Duodenal mucosa (tissue), 2 donors: ENCODE results near the gene MLLT3.

Experiments
- H3K27ac ChIP-seq: one replicate; pipeline ENCODE4 v1.7.0; 2013; ENCODE audit warnings: low read depth, low read length
- H3K27me3 ChIP-seq, 2 donors: one replicate each; pipeline ENCODE4 v1.7.0; 2013; ENCODE audit warnings: low read length in 2 of 2, control low read depth in 1 of 2; ENCODE audit not compliant: insufficient read depth in 2 of 2, control insufficient read depth in 1 of 2
- H3K36me3 ChIP-seq, 2 donors: one replicate each; pipeline ENCODE4 v1.7.0; 2013; ENCODE audit warnings: low read length in 2 of 2, control low read depth in 1 of 2; ENCODE audit not compliant: insufficient read depth in 2 of 2, control insufficient read depth in 1 of 2
- H3K4me1 ChIP-seq, 2 donors: one replicate each; pipeline ENCODE4 v1.7.0; 2013; ENCODE audit warnings: low read length in 2 of 2, control low read depth in 1 of 2; ENCODE audit not compliant: insufficient read depth in 2 of 2, control insufficient read depth in 1 of 2
- H3K4me3 ChIP-seq, 2 donors: one replicate each; pipeline ENCODE4 v1.7.0; 2013; ENCODE audit warnings: low read length in 2 of 2, low read depth in 1 of 2
- H3K9ac ChIP-seq, 2 donors: one replicate each; pipeline ENCODE4 v1.7.0; 2013; ENCODE audit warnings: low read length in 2 of 2, low read depth in 1 of 2
- H3K9me3 ChIP-seq, 2 donors: one replicate each; pipeline ENCODE4 v1.7.0; 2013; ENCODE audit warnings: low read length in 2 of 2, control low read depth in 1 of 2; ENCODE audit not compliant: control insufficient read depth in 1 of 2

The MLLT3 gene

DNA sequence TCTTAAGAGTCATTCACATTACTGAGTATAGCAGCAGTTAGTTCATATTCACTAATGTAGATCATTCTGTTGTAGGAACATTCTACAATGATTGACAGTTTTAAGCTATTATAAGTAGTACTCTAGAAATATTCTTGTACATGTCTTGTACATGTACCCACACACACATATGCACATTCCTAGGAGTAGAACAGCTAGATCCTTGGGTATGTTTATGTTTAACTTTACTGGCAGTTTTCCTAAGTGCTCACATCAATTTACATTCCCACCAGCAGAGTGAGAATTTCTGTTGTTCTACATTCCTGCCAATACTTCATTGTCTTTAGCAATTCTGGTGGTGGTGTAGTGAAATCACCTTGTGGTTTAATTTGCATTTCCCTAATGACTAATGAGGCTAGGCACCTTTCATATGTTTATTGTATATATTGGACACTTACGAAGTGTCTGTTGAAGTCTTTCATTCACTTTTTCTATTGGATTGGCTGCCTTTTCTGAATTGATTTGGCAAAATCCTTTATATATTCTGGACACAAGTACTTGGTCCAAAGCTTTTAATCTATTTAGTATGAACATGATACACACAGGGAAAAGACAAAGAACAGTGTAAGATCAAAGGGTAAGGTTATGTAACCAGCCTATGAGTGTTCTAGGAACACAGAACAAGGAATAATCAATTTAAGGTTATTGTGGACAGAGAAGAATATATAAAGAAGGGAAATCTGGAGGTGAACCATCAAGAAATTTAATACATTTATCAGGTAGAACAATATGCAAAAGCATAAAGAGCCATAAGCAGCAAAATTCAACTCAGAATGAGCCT is 95.6 kb downstream of the MLLT3 start:
- H3K27ac ChIP-seq = no peak overlapping the region

DNA sequence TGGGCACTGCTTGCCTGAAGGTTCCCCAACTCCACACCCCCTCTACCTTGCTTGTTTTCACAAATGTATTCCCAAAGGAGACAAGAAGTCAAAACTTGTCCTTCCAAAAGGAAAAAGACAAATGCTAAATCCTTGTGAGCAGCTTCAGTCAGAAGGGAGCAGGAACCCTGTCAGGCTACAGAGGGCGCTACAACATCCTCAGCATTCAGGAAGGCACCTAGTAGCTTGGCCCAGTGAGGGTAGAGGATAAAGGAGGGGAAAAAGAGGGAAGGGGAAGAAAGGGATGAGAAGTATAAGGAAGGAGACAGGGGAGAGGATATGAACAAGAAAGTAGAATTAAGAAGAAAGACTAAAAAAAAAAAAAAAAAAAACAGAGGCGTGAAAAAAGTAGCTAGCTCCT is 97.5 kb downstream of the MLLT3 start:
- Histone ChIP-seq H3K27me3 (no peaks in the 10 kb centered on the region), H3K9me3 (no peaks in the 10 kb centered on the region)

More for the DNA sequence above, 95.6 kb downstream of the MLLT3 start:
- Histone ChIP-seq H3K4me1 (peaks cover 8 to 15% of the 10 kb centered on the region in 2 donors), H3K27me3 (no peaks in the 10 kb centered on the region), H3K9me3 (no peaks in the 10 kb centered on the region), H3K9ac (no peak overlapping the region), H3K36me3 (no peaks in the 10 kb centered on the region), H3K4me3 (no peak overlapping the region)

DNA sequence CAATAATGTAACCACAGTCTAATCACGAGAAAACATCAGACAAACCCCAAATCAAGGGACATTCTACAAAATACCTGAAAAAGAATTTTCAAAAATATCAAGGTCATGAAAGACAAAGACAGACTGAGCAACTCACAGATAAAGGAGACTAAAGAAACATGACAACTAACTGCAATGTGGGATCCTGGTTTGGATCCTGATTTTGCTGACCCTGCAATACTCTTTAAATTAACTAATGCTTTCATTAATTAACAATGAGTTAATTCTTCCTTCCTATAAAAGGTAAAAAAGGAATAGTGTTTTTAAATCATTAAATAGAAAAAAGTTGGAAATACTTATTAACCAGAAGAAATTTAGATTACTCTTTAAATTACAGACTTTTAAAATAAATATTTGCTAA is 103.6 kb downstream of the MLLT3 start:
- no peaks in the 10 kb centered on the region for H3K9me3 ChIP-seq
- H3K4me3 ChIP-seq = no peak overlapping the region
- H3K27ac ChIP-seq = no peak overlapping the region
- H3K36me3 ChIP-seq = no peaks in the 10 kb centered on the region
- H3K9ac ChIP-seq = no peak overlapping the region
- H3K4me1 ChIP-seq = peaks cover 0 to 7% of the 10 kb centered on the region in 2 donors
- H3K27me3 ChIP-seq = no peaks in the 10 kb centered on the region

More for the DNA sequence above, 97.5 kb downstream of the MLLT3 start:
- Histone ChIP-seq H3K4me1 (peaks cover 8 to 15% of the 10 kb centered on the region in 2 donors), H3K9ac (no peak overlapping the region), H3K27ac (no peak overlapping the region), H3K4me3 (no peak overlapping the region), H3K36me3 (no peaks in the 10 kb centered on the region)

DNA sequence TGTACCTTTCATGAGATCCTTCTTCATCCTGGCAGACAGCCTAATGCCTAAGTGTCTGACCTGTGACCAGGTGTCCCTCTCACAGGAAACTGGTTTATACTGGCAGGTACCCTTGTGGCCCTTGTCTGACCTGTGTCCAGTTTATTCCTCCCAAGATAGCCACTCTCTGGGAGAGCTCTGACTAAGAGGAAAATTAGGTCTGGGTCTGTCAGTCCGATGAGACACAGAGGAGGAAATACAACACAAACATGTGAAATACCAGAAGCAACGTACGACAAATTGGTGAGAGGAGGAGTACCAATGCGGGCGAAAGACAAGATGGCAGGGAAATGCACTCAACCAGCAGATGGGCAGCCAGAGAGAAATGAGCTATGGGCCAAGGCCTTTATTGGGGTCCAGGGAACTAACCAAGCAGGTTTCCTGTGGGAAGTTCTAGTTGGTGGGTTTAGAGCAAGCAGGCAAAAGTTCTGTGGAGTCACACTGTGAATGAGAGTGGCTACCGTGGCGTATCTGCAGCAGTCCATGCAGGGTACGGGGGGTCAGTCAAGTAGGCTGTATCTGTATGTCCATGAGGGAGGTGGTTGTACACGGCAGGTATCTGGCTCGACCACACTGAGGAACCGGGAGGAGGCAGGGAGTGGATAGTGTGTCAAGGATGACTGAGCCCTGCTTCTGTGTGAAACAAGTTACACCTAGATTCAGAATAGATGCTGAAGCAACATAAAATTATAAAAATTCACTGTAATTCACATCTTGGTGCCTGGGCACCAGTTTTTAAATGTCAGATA is 109.0 kb downstream of the MLLT3 start:
- H3K27me3 ChIP-seq = no peaks in the 10 kb centered on the region
- H3K36me3 ChIP-seq = no peaks in the 10 kb centered on the region
- no peak overlapping the region for H3K27ac ChIP-seq
- no peaks in the 10 kb centered on the region for H3K9me3 ChIP-seq
- H3K9ac ChIP-seq = no peak overlapping the region
- H3K4me1 ChIP-seq = peaks cover 12 to 34% of the 10 kb centered on the region in 2 donors
- H3K4me3 ChIP-seq = no peak overlapping the region

DNA sequence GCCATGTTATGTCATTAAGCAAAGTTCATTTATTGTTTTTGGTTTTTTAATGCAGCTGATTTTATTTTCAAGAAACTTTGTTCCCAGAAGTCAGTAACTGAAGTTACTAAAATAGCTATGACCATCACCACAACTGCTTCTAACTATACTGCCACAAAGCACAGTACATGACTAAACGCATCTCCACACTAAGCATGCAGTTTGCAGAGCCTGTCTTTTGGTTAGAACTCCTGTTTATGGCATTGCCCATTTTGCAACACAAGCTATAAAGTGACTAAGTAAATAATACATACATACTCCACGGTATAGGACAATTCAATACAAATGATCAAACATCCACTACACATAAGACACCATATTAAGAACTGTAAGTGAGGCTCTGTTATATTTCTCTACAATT is 109.7 kb downstream of the MLLT3 start:
- no peak overlapping the region for H3K27ac ChIP-seq

DNA sequence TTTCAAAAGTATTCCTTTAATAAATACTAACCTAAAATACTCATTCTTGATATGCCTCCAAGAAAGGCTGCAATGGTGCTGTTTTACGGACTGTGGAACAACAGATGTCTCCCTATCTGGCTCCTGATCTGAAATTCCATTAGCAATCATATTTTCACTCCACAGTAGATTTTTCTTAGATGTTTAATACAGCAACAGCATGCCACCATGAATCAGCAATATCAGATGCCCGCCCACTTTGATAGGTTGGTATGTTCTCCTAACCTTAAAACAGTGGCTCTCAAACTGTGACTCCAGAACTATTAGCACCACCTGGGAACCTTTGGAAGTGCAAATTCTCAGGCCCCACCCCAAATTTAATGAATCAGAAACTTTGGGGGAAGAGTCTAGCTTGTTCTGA is 110.2 kb downstream of the MLLT3 start:
- Histone ChIP-seq H3K4me1 (peaks cover 12 to 38% of the 10 kb centered on the region in 2 donors), H3K9me3 (no peaks in the 10 kb centered on the region), H3K27ac (no peak overlapping the region), H3K27me3 (no peaks in the 10 kb centered on the region), H3K36me3 (no peaks in the 10 kb centered on the region), H3K4me3 (no peak overlapping the region), H3K9ac (no peak overlapping the region)

More for the DNA sequence above, 109.7 kb downstream of the MLLT3 start:
- no peak overlapping the region for H3K9ac ChIP-seq
- H3K27me3 ChIP-seq = no peaks in the 10 kb centered on the region
- peaks cover 12 to 38% of the 10 kb centered on the region in 2 donors for H3K4me1 ChIP-seq
- no peaks in the 10 kb centered on the region for H3K36me3 ChIP-seq
- H3K4me3 ChIP-seq = no peak overlapping the region
- no peaks in the 10 kb centered on the region for H3K9me3 ChIP-seq

DNA sequence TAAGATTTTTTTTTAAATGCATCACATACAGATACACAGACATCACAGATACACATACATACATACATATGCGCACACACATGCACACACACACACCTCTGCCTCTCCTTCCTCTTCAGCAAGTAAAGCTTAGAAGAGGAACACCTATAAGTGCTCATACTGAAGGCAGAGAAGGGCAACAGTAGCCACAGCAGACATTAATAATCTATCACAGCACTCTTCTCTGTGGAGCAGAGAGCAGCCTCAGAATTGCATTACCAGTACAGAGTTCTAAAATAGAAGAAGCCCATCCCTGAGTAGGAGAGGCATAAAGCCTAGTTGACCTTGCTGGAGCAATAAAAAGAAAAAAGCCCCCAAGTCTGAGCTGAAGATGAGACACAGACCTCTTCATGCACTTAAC is 110.6 kb downstream of the MLLT3 start:
- Histone ChIP-seq H3K9me3 (no peaks in the 10 kb centered on the region), H3K27me3 (no peaks in the 10 kb centered on the region), H3K27ac (no peak overlapping the region), H3K9ac (no peak overlapping the region), H3K4me1 (peaks cover 12 to 38% of the 10 kb centered on the region in 2 donors), H3K36me3 (no peaks in the 10 kb centered on the region), H3K4me3 (no peak overlapping the region)

DNA sequence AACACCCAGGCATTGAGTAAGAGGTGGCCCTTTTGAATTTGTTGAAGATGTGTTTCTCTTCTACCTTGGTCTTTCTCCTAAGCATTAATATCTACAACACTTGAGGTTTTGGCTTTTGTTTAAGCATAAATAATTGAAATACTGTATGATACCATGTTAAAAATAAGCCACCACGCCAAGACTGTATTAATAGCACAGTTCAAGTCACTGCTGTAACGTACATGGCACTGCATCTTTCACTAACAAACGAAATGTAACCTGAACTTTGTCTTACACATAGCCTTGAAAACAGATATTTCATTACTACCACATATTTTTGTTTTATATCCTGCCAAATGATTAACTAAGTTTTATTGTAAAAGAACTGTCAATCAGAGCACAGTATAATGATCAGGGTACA is 112.8 kb downstream of the MLLT3 start:
- Histone ChIP-seq H3K4me3 (no peak overlapping the region), H3K27me3 (no peaks in the 10 kb centered on the region), H3K9me3 (no peaks in the 10 kb centered on the region), H3K27ac (no peak overlapping the region), H3K9ac (no peak overlapping the region), H3K4me1 (peaks cover 12 to 31% of the 10 kb centered on the region in 2 donors), H3K36me3 (no peaks in the 10 kb centered on the region)

DNA sequence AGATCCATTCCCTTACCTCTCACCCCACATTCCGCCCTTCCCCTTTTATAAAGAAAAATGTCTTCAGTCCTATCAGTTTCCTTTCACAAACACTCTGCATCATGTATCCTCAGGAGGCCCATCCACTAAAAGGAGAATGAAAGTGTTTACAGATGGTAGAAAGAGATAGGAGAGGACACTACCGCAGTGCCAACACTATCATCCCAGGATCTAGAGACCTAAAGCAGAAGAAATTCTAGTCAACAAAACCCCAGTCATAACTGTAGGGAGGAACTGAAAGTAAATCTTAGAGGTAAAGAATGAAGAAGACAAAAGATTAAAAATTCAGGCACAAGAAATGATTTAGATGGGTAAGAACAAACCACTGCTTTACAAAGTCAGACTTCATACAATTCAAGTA is 114.1 kb downstream of the MLLT3 start:
- Histone ChIP-seq H3K4me1 (peaks cover 12 to 29% of the 10 kb centered on the region in 2 donors), H3K27me3 (no peaks in the 10 kb centered on the region), H3K9me3 (no peaks in the 10 kb centered on the region), H3K9ac (no peak overlapping the region), H3K4me3 (no peak overlapping the region), H3K27ac (no peak overlapping the region), H3K36me3 (no peaks in the 10 kb centered on the region)

DNA sequence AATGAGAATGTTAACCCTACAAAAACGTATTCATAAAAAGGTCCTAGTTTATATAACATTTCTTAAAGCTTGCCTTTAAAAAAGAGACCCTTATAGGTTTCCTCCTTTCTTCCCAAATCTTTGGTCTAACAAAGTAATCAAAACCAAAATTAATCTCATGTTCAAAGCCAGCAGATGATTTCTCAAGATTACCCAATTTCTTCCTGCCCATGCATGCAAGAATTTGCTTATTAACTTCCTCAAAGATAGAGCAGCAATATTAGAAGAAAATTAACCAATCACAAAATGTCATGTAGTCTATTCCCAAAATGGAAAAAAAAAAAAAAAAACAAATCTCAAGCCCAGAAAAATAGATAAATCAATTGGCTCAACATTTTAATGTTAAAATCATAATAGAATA is 114.9 kb downstream of the MLLT3 start:
- Histone ChIP-seq H3K4me3 (no peak overlapping the region), H3K9ac (no peak overlapping the region), H3K9me3 (no peaks in the 10 kb centered on the region), H3K27me3 (no peaks in the 10 kb centered on the region), H3K36me3 (no peaks in the 10 kb centered on the region), H3K4me1 (peaks cover 7 to 21% of the 10 kb centered on the region in 2 donors), H3K27ac (no peak overlapping the region)
